Smooth muscle cell (in vitro differentiated cells): ENCODE results near the gene TEX14. TPM values are rescaled to one million over a fixed set of nuclear protein-coding genes. Genes with fewer than 3 reads are reported as not detected.

ENCODE experiments used
- DNase-seq: peaks from one replicate; lab custom pipeline; 2025; ENCODE audit not compliant: unreplicated experiment; lab: John Stamatoyannopoulos, UW
- H2AFZ ChIP-seq: fragments of 200-600 bp; sonication (generic); 2 replicates; pipeline ENCODE4 v1.6.0; 2016; ENCODE audit warnings: antibody characterized with exemption, low read depth, mild to moderate bottlenecking
- H3F3A ChIP-seq: fragments of 200-600 bp; sonication (generic); 2 replicates; pipeline ENCODE4 v1.6.0; 2017; ENCODE audit warnings: antibody characterized with exemption, low read depth
- H3K27ac ChIP-seq: fragments of 200-600 bp; sonication (generic); 2 replicates; pipeline ENCODE4 v1.5.1; 2016; ENCODE audit warnings: low read depth, mild to moderate bottlenecking
- H3K27me3 ChIP-seq: fragments of 200-600 bp; sonication (generic); 2 replicates; pipeline ENCODE4 v1.6.1; 2016; ENCODE audit warnings: low read depth, mild to moderate bottlenecking
- H3K36me3 ChIP-seq: fragments of 200-600 bp; sonication (generic); 2 replicates; pipeline ENCODE4 v1.5.1; 2016; ENCODE audit warnings: low read depth
- H3K4me1 ChIP-seq: fragments of 200-600 bp; sonication (generic); 2 replicates; pipeline ENCODE4 v1.5.1; 2016; ENCODE audit warnings: low read depth
- H3K4me2 ChIP-seq: fragments of 200-600 bp; sonication (generic); 2 replicates; pipeline ENCODE4 v1.6.0; 2016; ENCODE audit warnings: mild to moderate bottlenecking
- H3K4me3 ChIP-seq: fragments of 200-600 bp; sonication (generic); 2 replicates; pipeline ENCODE4 v1.5.1; 2016; ENCODE audit warnings: mild to moderate bottlenecking
- H3K79me2 ChIP-seq: fragments of 200-600 bp; sonication (generic); 2 replicates; pipeline ENCODE4 v1.6.0; 2016; ENCODE audit warnings: low read depth, mild to moderate bottlenecking
- H3K9ac ChIP-seq: fragments of 200-600 bp; sonication (generic); 2 replicates; pipeline ENCODE4 v1.6.0; 2016; ENCODE audit warnings: low read depth
- H3K9me3 ChIP-seq: fragments of 200-600 bp; sonication (generic); replicated peaks from 2 replicates; pipeline ENCODE4 v1.5.1; 2016; ENCODE audit warnings: low read depth
- H4K20me1 ChIP-seq: fragments of 200-600 bp; sonication (generic); 2 replicates; pipeline ENCODE4 v1.6.0; 2016; ENCODE audit warnings: low read depth
- CTCF ChIP-seq: fragments of 200-600 bp; sonication (generic); IDR thresholded peaks from 2 replicates; pipeline ENCODE4 v1.5.1; 2017; ENCODE audit warnings: borderline replicate concordance, mild to moderate bottlenecking, antibody characterized with exemption; ENCODE audit not compliant: insufficient read depth, poor library complexity, severe bottlenecking
- WGBS: methylation state at CpG from one replicate; pipeline ENCODE4 v1.1.7; 2016; ENCODE audit warnings: low lambda C conversion rate; 5-methylcytosine and 5-hydroxymethylcytosine counted together
- polyA plus RNA-seq: library from polyadenylated mRNA; unstranded; fragments of >200 nt; fragmentation: Nextera tagmentation; extraction: Ambion mirVana; gene quantifications from 2 replicates; pipeline ENCODE4 v1.2.1, GENCODE V29; 2016
- total RNA-seq: library from RNA; depleted of rRNA; stranded (reverse); fragments of >200 nt; gene quantifications from 2 replicates; pipeline ENCODE4 v1.2.3, GENCODE V29; 2014

TEX14 gene
- total and polyA plus RNA-seq, 2 experiments from 2014 or later, result 0.04 TPM; not detected in 1

- peak; percentile 97 for DNase-seq
- H3F3A ChIP-seq, result peaks cover 17% of the 10 kb centered on the region
- H3K4me3 ChIP-seq, result peak overlapping the region; percentile 64
- no peaks in the 10 kb centered on the region for H3K27me3 ChIP-seq
- no peaks in the 10 kb centered on the region for H3K9me3 ChIP-seq
- H4K20me1 ChIP-seq, result peaks cover 8% of the 10 kb centered on the region
- peak overlapping the region; percentile 84 for H3K4me2 ChIP-seq
- no peak for TF ChIP-seq CTCF
- H3K36me3 ChIP-seq, result no peaks in the 10 kb centered on the region
- H2AFZ ChIP-seq, result peak overlapping the region; percentile 81
- WGBS, result under 1% methylated on average over 39 of the region's 39 CpGs
- H3K79me2 ChIP-seq, result no peaks in the 10 kb centered on the region
- H3K27ac ChIP-seq, result peak overlapping the region; percentile 71
- peak overlapping the region; percentile 43 for H3K9ac ChIP-seq
- peaks cover 24% of the 10 kb centered on the region for H3K4me1 ChIP-seq
These were observed 173.8 kb downstream of the TEX14 start for GRCh38 chr17:58517928-58518609.

DNA sequence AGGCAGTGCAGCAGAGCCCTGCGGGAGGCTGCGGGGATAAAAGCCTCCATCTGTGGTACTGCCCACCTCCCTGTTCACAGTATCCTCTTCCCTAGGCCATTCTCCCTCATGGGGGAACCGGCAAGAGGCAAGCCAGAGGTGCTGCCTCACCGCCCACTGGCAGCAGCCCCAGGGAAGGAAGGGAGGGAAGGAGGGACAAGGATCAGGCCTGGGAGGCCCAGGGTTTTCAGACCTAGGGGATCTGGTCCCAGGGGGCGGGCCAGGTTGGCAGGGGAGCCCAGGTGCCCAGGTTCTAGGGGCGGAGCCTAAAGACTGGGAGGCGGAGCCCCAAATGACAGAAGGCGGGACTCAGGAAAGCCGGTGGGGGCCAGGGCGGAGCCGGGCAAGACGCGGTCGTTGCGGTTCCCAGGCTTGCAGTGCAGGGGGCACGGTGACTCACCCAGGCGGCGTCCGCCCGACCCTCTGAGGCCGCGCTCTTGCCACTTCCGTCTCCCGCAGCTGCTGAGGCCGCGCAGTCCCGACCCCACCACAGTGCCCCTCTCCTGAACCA, 174.4 kb downstream of the TEX14 start:
- Histone ChIP-seq H3K36me3 (no peaks in the 10 kb centered on the region), H2AFZ (peak overlapping the region; percentile 66), H3K27ac (peak overlapping the region; percentile 71), H3K4me2 (peak overlapping the region; percentile 84), H3K9me3 (no peaks in the 10 kb centered on the region), H3F3A (peaks cover 17% of the 10 kb centered on the region), H3K9ac (peak overlapping the region; percentile 65), H4K20me1 (peaks cover 8% of the 10 kb centered on the region), H3K79me2 (no peaks in the 10 kb centered on the region), H3K27me3 (no peaks in the 10 kb centered on the region), H3K4me3 (peak overlapping the region; percentile 62), H3K4me1 (peaks cover 24% of the 10 kb centered on the region)
- WGBS, result 5% methylated on average over 19 of the region's 27 CpGs
- no peak for DNase-seq
- no peak for TF ChIP-seq CTCF

DNA sequence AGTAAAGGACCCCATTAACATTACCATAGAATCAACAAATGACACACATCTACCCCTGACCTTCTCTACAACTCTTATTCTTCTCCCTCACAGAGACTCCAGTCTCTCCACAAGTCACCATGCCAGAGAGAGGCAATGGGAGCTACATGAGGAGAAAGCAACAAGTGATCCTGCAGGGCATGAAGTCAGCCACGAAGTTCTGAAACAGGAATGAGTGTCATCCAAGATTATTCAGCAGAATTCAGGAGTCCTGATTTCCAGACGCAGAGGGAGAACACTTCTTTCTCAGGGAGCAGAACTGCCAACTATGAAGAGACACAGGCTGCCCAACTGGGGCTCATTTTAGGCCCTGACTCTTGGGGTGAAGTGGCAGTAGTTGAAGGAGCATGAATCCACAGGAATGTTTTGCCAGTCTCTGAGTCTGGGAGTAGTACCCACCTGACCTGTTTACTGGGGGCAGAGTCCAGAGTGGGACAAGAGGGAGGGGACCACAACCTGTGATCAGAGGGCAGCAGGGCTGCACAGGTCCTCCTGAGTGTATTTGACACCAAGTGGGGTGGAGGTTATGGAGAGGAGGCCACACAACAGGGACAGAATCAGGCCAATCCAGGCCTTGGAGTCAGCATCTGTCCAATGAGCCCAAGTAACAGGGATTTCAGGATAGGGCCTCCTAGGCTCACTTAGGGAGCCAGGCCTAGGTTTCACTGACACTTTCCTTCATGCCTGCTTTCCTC, 175.0 kb downstream of the TEX14 start:
- peak overlapping the region; percentile 65 for H3K9ac ChIP-seq
- WGBS, result 68% methylated on average over 2 of the region's 2 CpGs
- H3K79me2 ChIP-seq, result no peaks in the 10 kb centered on the region
- no peaks in the 10 kb centered on the region for H3K27me3 ChIP-seq
- H3K4me1 ChIP-seq, result peaks cover 24% of the 10 kb centered on the region
- peaks cover 17% of the 10 kb centered on the region for H3F3A ChIP-seq
- H3K9me3 ChIP-seq, result no peaks in the 10 kb centered on the region
- no peak for TF ChIP-seq CTCF
- no peak for DNase-seq
- H3K36me3 ChIP-seq, result no peaks in the 10 kb centered on the region
- H3K4me2 ChIP-seq, result peak overlapping the region; percentile 84
- peaks cover 8% of the 10 kb centered on the region for H4K20me1 ChIP-seq
- H3K27ac ChIP-seq, result peak overlapping the region; percentile 71
- H3K4me3 ChIP-seq, result peak overlapping the region; percentile 62
- peak overlapping the region; percentile 66 for H2AFZ ChIP-seq
